ENCODE results near the gene NOS3. TPM values are rescaled to one million over a fixed set of nuclear protein-coding genes. Genes with fewer than 3 reads are reported as not detected.

NOS3 gene
- total and polyA plus RNA-seq, 2 of the 13 experiments (the other 11 are each of a cell fraction or from before 2014, with no cell fraction given): 3.7 to 7.5 TPM

GRCh38 chr7:151062399-151063211 is 71.8 kb downstream of the NOS3 start (continued):
- TF ChIP-seq ZSCAN29 (CRISPR knock-in tag; conservative IDR thresholded peaks at IDR 0.05): no peak
- TF ChIP-seq GLI4 (CRISPR knock-in tag; IDR thresholded peaks at IDR 0.05; ENCODE audit: borderline replicate concordance): no peak
- TF ChIP-seq, protein P1, sequence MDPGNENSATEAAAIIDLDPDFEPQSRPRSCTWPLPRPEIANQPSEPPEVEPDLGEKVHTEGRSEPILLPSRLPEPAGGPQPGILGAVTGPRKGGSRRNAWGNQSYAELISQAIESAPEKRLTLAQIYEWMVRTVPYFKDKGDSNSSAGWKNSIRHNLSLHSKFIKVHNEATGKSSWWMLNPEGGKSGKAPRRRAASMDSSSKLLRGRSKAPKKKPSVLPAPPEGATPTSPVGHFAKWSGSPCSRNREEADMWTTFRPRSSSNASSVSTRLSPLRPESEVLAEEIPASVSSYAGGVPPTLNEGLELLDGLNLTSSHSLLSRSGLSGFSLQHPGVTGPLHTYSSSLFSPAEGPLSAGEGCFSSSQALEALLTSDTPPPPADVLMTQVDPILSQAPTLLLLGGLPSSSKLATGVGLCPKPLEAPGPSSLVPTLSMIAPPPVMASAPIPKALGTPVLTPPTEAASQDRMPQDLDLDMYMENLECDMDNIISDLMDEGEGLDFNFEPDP (CRISPR knock-in tag; conservative IDR thresholded peaks at IDR 0.05): no peak
- no peak for TF ChIP-seq ZNF691 (CRISPR knock-in tag; IDR thresholded peaks at IDR 0.05; ENCODE audit: borderline replicate concordance, low read depth)
- peak; percentile 46; the same call in 1 of the 2 replicates for TF ChIP-seq SRY (CRISPR knock-in tag; IDR thresholded peaks at IDR 0.05)
- no peak for TF ChIP-seq FIP1L1 (IDR thresholded peaks at IDR 0.05; ENCODE audit: borderline replicate concordance, insufficient read depth, low read depth, low read length)
- TF ChIP-seq, protein P2, sequence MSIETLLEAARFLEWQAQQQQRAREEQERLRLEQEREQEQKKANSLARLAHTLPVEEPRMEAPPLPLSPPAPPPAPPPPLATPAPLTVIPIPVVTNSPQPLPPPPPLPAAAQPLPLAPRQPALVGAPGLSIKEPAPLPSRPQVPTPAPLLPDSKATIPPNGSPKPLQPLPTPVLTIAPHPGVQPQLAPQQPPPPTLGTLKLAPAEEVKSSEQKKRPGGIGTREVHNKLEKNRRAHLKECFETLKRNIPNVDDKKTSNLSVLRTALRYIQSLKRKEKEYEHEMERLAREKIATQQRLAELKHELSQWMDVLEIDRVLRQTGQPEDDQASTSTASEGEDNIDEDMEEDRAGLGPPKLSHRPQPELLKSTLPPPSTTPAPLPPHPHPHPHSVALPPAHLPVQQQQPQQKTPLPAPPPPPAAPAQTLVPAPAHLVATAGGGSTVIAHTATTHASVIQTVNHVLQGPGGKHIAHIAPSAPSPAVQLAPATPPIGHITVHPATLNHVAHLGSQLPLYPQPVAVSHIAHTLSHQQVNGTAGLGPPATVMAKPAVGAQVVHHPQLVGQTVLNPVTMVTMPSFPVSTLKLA (IDR thresholded peaks at IDR 0.05): peak; percentile 99
- no peak for TF ChIP-seq ZNF296 (CRISPR knock-in tag; conservative IDR thresholded peaks at IDR 0.05)
- no peak for TF ChIP-seq TAF15 (IDR thresholded peaks at IDR 0.05; ENCODE audit: low read depth, low read length, poor library complexity, severe bottlenecking)
- no peak for TF ChIP-seq ZNF264 (CRISPR knock-in tag; IDR thresholded peaks at IDR 0.05)
- TF ChIP-seq PHF8 (CRISPR knock-in tag; IDR thresholded peaks at IDR 0.05): 0 out of 2 replicates have a peak, but pooled peaks have one; percentile 53
- TF ChIP-seq FOXC1 (CRISPR knock-in tag; IDR thresholded peaks at IDR 0.05; ENCODE audit: borderline replicate concordance): peak; percentile 50; the same call in 1 of the 2 replicates
- TF ChIP-seq SP4 (CRISPR knock-in tag; IDR thresholded peaks at IDR 0.05): no peak
- peak; percentile 50; the same call in 1 of the 2 replicates for TF ChIP-seq FOXA3 (CRISPR knock-in tag; IDR thresholded peaks at IDR 0.05)
- TF ChIP-seq, protein P3, sequence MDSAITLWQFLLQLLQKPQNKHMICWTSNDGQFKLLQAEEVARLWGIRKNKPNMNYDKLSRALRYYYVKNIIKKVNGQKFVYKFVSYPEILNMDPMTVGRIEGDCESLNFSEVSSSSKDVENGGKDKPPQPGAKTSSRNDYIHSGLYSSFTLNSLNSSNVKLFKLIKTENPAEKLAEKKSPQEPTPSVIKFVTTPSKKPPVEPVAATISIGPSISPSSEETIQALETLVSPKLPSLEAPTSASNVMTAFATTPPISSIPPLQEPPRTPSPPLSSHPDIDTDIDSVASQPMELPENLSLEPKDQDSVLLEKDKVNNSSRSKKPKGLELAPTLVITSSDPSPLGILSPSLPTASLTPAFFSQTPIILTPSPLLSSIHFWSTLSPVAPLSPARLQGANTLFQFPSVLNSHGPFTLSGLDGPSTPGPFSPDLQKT (CRISPR knock-in tag; IDR thresholded peaks at IDR 0.05; ENCODE audit: borderline replicate concordance): no peak
- no peak for TF ChIP-seq MATR3 (CRISPR knock-in tag; IDR thresholded peaks at IDR 0.05)
- TF ChIP-seq ARID3A (IDR thresholded peaks at IDR 0.05; ENCODE audit: low read depth, low read length): 0 out of 2 replicates have a peak, but pooled peaks have one; percentile 30
- TF ChIP-seq ASH2L (IDR thresholded peaks at IDR 0.05; ENCODE audit: insufficient read length, low read depth, low read length): peak; percentile 67
- peak; percentile 86 for TF ChIP-seq TAF1 (CRISPR knock-in tag; IDR thresholded peaks at IDR 0.05)
- peak; percentile 53; the same call in 1 of the 2 replicates for TF ChIP-seq ARNT2 (CRISPR knock-in tag; IDR thresholded peaks at IDR 0.05; ENCODE audit: low read depth)
- no peak for TF ChIP-seq ZNF354B (CRISPR knock-in tag; IDR thresholded peaks at IDR 0.05)
